ENCODE data around the gene RBM26. TPM values are rescaled to one million over a fixed set of nuclear protein-coding genes. Genes with fewer than 3 reads are reported as not detected.

Gene RBM26, protein sequence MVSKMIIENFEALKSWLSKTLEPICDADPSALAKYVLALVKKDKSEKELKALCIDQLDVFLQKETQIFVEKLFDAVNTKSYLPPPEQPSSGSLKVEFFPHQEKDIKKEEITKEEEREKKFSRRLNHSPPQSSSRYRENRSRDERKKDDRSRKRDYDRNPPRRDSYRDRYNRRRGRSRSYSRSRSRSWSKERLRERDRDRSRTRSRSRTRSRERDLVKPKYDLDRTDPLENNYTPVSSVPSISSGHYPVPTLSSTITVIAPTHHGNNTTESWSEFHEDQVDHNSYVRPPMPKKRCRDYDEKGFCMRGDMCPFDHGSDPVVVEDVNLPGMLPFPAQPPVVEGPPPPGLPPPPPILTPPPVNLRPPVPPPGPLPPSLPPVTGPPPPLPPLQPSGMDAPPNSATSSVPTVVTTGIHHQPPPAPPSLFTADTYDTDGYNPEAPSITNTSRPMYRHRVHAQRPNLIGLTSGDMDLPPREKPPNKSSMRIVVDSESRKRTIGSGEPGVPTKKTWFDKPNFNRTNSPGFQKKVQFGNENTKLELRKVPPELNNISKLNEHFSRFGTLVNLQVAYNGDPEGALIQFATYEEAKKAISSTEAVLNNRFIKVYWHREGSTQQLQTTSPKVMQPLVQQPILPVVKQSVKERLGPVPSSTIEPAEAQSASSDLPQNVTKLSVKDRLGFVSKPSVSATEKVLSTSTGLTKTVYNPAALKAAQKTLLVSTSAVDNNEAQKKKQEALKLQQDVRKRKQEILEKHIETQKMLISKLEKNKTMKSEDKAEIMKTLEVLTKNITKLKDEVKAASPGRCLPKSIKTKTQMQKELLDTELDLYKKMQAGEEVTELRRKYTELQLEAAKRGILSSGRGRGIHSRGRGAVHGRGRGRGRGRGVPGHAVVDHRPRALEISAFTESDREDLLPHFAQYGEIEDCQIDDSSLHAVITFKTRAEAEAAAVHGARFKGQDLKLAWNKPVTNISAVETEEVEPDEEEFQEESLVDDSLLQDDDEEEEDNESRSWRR
- total RNA-seq, result 72.0 and 75.9 TPM in 2 replicates

DNA sequence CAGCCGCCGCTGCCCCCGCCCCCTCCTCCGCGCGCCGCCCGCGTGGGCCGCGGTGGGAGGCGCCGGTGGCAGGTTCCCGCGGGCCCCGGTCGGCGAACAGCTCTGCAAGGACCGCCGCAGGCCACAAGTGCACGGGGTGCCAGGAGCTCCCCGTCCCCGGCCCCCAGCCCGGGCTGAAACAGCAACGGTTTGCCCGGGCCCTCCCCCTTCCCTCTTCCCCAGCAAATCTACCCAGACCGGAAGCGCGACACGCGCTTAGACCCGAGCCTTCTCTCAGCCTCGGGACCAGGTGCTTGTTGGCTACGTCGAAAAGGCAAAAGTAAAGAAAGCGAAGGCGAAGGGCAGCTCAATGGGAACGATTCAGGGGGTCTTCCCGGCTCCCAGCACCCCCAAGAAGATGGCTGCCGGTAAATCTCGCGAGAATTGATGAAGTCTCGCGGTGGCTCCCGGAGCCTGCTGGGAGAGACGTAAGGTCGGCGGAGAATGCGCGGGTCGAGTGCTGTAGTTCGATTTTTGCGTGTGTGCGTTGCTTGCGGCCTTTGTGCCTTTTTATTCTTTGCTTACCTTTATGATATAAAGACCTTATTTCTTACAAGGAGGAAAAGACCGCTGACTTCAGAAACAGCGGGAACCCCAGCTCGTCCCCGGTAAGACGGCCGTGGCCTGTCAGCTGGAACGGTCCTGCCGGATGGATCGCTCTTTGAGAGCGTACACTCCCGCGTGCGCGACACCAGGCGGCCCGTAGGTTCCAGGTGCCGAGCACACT lies at the start of gene RBM26:
TSS of gene RBM26 (minus strand) at position 425 of the 766 bp plus-strand sequence. CDS start 481 bp downstream, outside the sequence.
- intact Hi-C loops (cut with micrococcal nuclease), result loop anchor here (1.0 kb wide), 8 partner anchors 13 to 747 kb away; partner anchors contain the start of genes NDFIP2 and OBI1

DNA sequence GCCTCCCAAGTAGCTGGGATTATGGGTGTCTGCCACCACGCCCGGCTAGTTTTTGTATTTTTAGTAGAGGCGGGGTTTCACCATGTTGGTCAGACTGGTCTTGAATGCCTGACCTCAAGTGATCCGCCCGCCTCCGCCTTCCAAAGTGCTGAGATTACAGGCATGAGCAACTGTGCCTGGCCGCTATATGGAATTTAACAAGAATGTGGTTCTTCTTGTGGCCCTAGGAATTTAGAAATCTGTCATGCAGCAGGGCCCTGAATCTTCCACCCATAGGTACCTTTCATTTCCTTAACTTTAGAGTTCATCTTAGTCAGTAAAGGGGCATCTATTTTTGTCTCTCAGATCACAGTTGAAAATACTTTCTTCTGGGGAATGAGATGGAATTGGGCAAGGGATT lies 49.3 kb upstream of the RBM26 start:
- intact Hi-C loops (cut with micrococcal nuclease), result no loop called here

DNA sequence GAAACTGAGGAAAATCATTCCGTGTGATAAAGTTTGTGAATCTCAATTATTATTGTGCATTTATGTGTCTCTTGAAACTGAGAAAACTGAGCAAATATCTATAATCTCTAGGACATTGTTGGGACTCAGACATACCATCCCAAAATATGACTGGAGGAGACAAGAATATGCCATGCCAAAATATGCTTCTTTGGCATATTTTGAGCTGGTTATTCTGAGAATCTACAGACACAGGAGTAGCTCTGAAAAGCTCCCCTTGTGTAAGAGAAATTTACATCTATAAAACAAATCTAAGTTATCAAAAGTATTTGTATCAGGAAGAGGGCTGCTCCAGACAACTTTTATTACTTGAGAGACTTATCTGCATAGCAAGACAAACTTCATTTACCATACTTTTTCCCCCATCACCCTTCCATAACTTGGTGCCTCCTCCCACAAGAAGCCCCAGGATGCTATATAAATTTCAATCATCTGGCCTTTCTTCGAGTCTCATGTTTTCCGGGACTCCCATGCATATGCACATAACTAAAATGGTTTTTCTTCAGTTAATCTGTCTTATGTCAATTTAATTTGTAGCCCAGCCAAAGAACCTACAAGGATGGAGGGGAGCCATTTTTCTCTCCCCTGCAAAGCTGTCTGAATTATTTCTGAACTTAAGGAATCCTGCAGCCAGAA lies 46.3 kb upstream of the RBM26 start:
- intact Hi-C loops (cut with micrococcal nuclease), result no loop called here

DNA sequence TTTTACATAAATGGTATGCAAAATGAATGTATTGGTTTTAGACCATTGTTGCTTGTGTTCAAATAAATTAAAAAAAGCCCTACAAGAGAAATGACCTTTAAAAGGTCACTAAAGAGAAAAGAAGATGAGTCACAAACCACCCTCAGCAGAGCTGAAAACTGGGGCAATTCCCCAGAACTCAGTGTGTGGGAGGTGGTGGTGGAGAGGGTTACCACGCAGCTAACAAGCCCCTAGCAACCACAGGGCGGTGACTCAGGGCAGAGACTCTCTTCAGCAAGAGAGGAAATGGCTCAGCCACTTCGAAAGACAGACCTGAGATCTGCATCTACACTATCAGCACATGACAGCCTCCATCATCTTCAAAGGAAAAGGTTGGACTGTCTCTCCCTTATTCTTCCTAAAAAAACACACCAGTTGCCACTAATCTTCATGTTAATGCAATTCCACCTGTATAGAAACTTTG lies 45.5 kb upstream of the RBM26 start:
- intact Hi-C loops (cut with micrococcal nuclease), result loop anchor here (1.0 kb wide), 8 partner anchors 27 to 257 kb away; partner anchors contain the start of genes NDFIP2 and RBM26

DNA sequence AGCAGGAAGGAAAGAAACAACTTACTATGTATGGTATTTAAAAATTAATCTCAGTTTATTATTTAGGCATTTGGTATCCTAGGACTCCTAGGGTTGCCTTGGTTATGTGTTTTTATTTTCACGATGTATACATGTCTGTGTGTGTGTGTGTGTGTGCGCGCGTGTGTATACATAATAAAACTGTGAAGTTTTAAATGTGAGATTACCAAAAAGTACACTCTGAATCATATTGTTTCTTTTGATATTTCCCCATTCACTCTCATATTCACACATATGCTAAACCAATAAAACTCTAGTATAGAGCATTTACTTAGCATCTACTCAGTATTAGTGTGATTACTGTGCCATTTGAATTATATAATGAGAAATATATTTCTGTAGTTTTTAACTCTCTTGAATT lies 44.1 kb upstream of the RBM26 start:
- intact Hi-C loops (cut with micrococcal nuclease), result no loop called here

DNA sequence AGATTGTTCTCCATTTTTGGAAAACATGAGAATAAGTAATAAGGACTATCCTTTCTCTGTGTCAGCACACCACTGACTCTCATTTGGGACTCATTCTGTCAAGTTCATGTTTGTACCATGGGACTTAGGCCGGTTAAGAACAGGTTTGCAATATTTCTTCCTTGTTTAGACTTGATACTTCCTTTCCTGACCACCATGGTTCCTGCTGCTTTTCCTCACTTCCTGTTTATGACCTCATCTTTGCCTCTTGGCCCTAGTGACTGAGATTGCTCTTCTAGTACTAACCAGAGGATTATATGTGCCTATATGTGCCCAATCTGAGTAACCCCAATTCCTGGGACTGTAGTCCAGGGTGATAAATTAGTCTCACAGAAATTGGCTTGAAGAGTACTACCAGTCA lies 42.4 kb upstream of the RBM26 start:
- intact Hi-C loops (cut with micrococcal nuclease), result no loop called here

DNA sequence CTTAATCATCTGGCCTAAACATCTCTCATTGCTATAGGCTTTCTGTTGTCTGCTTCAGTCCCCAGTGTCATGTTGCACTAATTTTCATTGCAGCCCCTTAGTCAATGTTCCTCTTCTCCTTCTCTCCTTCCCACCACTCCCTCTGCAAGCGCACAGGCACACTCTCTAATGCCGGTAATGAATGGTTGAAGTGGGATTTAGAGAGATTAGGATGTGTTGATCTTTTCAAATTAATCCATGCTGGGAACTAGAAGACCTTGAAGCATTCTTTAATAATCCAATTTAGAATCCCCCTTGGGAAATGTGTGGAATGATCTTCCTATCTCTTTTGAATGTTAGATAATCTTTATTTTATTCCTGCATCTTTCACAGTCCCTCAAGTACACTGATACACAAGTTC lies 41.7 kb upstream of the RBM26 start:
- intact Hi-C loops (cut with micrococcal nuclease), result no loop called here

DNA sequence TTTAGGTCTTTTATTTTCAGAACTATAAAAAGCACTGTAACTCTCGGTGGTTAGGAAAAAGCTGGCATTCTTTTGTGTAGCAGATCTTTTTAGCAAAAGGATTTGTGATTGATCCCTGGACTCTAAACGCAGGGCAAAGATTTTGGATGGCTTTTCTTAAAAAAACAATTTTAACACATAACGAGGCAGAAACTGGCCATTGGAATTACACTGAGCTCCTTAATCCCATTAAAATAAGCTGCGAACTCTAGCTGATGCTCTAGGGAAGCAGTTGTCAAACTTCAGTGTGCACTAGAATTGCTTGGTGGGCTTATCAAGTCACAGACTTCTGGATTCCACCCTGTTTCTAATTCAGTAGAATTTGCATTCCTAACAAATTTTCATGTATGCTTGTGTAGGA lies 41.1 kb upstream of the RBM26 start:
- intact Hi-C loops (cut with micrococcal nuclease), result no loop called here

DNA sequence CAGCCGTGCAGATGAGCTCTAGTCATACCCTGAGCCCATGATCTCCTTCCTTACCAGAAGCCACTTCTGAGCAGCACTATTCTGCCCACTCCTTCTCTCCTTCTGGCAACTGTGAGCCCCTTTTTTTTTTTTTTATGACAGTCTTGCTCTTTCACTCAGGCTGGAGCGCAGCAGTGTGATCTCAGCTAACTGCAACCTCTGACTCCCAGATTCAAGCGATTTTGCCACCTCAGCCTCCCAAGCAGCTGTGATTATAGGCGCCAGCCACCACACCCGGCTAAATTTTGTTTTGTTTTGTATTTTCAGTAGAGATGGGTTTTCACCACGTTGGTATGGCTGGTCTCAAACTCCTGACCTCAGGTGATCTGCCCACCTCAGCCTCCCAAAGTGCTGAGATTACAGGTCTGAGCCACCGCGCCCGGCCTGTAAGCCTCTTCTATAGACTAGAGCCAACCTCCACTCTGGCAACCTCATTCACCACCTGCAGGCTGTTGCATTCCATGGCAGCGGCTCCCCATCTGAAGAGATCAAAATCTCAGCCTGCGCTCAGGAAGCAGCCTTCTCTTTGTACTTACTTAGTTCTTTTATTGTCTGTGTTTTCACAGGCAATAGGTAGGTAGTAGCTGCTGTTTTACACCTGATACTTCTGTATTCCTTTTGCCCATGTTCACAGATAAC lies 40.1 kb upstream of the RBM26 start:
- intact Hi-C loops (cut with micrococcal nuclease), result no loop called here

DNA sequence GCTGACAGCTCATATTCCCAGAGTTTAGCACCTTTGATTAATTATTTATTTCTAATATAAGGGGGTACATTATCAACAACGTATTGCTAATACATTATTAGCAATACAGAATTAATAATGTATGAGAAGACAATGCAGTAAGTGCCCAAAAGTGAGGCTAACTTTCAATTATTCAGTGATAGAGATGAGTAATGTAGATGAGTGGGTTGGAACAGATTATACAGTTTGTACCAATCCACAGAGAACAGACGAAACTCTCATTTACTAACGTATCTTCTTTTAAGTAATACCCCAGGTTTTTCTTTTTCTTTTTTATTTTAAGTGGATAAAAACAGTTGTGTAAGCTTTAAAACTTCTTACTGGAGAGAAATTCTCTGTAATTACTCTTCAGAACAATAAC lies 36.7 kb upstream of the RBM26 start:
- intact Hi-C loops (cut with micrococcal nuclease), result no loop called here

DNA sequence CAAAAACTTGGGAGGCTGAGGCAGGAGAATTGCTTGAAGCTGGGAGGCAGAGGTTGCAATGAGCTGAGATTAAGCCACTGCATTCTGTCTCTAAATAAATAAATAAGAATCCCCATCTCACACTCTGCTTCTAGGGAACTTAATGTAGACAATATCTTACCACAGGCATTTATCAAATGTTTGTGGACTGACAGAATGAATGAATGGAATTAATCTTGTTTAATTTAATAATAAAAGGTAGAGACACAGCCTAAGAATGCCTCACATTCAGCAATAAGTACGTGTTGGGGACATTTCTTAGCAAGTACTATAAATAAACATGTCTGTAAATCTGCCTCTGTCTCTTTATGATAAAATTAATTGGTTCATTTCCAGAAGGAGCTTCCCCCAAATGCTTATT lies 36.2 kb upstream of the RBM26 start:
- intact Hi-C loops (cut with micrococcal nuclease), result no loop called here

DNA sequence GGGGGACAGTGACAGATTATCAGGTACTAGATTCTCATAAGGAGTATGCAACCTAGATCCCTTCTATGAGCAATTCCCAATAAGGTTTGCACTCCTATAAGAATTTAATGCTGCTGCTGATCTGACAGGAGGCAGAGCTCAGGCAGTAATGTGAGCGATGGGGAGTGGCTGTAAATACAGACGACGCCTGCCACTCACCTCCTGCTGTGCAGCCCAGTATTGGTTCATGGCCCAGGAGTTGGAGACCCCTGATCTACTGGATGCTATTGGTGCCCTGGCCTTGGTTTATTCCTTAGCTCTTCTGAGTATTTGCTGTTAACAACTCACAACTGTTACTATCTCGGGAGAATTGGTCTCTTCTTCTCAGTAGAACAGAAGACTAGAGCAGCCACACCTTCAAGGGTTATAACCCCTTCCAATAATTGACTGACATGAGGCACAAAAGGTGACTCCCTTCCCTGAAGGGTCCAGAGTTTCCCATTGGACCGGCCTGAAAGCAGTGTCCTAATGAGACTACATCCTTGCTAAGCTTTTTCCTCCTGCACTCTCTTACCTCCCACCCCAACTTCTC lies 35.0 kb upstream of the RBM26 start:
- intact Hi-C loops (cut with micrococcal nuclease), result no loop called here

DNA sequence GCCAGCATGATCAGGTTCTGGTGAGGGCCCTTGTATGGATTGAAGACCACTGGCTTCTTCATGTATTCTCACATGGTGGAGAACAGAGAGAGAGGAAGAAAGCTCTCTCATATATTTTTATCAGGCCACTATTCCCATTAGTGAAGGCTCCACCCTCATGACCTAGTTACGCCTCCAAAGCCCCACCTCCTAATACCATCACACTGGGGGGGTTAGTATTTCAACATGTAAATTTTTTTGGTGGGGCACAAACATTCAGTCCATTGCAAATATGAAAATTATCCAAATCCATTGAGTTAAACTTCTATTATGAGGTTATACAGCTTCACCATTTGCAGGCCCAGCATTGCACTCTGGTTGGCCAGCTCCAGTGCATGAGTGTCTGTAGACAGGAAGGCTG lies 33.2 kb upstream of the RBM26 start:
- intact Hi-C loops (cut with micrococcal nuclease), result no loop called here

DNA sequence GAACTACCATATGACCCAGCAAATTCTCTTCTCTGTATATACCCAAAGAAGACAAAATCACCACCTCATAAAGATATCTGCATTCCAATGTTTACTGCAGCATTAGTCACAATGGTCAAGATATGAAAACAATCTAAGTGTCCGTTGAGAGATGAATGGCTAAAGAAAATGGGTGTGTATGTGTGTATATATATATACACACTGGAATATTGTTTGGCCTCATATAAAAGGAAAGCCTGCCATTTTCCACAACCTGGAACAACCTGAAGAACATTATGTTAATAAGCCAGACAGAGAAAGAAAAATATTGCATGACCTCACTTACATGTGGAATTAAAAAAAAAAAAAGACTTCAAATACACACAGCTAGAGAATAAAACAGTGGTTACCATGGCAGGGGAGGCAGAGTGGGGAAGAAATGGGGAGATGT lies 29.5 kb upstream of the RBM26 start:
- intact Hi-C loops (cut with micrococcal nuclease), result no loop called here

DNA sequence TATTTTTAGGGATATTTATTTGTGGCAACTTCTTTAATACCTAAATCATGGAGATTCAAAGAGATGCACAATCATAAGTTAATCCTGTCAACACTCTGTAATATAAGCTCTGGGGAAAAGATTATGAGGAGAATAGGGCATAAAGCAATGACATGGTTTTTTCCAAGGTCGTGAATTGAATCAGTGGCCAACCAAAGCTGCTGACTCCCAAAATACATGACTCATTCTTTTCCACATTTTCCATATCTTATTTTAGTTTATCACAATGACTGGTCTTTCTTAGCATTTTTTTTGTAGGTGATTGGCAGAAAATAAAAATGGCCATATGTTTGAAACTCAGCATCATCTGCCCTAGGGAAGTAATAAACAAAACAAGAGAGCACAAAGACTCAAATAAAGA lies 28.5 kb upstream of the RBM26 start:
- intact Hi-C loops (cut with micrococcal nuclease), result no loop called here

DNA sequence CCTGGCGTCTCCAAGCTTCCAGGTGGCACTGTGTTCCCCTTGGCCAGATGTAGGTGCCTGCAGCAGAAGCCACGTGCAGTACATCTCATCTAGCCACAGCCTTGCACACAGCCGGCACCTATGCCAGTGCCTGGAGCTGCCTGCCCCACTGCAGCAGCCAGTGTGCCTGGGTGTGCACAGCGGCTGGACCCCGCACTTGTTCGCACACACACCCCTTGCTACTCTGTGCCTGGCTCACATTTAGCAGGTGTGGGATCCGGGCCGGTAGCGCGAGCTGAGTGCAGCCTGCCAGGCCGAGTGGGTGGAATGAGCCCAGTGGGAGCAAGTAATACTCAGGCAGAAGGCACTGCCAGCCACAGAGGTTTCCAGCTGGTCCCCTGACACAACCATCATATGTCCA lies 26.9 kb upstream of the RBM26 start:
- intact Hi-C loops (cut with micrococcal nuclease), result no loop called here

DNA sequence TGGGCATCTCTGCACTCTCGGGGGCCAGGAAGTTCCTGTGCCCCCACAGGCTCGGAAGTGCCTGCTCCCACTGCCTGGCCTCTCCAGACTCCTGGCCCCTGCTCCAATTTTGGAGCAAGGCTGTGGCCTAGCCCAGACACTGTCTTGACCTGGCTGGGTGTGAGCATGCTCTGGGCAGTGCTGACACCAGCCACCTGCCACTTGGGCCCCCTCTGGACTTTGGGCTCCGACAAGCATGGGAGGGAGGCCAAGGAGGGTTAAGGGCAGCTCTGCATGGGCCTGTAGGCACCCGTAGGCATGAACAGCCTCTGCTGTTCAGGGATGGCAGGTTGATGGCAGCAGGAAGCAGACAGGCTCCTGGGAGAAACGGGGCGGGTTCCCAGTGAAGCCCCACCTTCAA lies 26.0 kb upstream of the RBM26 start:
- intact Hi-C loops (cut with micrococcal nuclease), result no loop called here

DNA sequence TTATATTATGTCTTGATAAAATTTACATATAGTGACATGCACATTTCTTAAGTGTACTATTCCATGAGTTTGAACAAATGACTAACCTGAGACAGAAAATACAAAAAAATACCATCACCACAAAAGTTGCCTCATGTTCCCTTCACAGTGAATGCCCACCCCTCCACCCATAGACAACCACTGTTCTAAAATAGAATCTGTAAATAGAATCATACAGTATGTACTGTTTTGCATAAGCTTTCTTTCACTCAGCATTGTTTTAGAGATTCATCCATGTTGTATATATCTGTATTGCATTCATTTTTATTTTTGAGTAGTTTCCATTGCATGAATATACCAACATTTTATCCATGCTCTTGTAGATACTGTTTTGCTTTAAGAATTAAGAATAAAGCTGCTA lies 23.3 kb upstream of the RBM26 start:
- intact Hi-C loops (cut with micrococcal nuclease), result loop anchor here (10.0 kb wide), 1 partner anchor 915 kb away; the partner anchor contains the start of gene SPRY2

DNA sequence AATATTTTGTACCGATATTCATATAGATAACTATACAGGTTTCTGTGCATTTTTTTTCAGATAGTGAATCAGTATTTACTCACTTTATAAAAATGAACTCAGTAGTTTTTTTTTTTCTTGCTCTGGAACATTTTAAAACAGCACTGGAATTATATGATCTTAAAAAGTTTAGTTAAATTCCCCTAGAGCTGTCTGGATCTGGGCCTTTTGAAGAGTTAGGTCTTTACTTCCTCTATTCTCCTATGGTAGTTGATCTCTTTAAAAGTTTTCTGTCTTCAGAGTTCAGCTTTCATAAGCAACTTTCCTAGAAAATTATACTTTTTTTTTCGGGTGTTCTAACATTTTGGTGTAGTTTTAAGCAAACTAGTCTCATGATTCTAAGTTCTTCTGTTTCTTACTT lies 21.8 kb upstream of the RBM26 start:
- intact Hi-C loops (cut with micrococcal nuclease), result loop anchor here (10.0 kb wide), 1 partner anchor 917 kb away; the partner anchor contains the start of gene SPRY2
